NCI-H187 (cell line): Measurements from ENCODE around the gene SKAP2.

Source experiments
- DNase-seq, 2 experiments: peaks; one replicate each; lab custom pipeline; 2025; lab: John Stamatoyannopoulos, UW

The SKAP2 gene

GRCh38 chr7:26694713-26695112 lies 169.7 kb downstream of the SKAP2 start:
- DNase-seq, result no peak

DNA sequence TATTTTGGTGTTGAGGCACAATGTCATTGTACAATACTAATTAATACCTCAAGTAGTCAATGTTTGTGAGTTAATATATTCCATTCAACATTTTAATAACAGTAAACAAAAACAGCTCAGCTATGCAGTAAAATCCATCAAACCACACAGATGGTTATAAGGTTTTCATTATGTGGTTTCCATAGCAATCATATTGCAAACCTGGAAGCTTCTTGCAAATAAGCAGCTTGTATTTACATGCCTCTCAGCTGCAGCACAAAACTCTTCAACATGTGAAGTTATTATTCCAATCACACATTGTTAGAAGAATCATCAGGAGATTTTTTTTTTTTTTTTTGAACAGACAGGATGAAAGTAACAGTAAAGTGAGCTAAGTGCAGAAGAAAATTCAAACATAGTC lies 170.2 kb downstream of the SKAP2 start:
- DNase-seq, result no peak

GRCh38 chr7:26691886-26692285 lies 172.5 kb downstream of the SKAP2 start:
- DNase-seq, result no peak

GRCh38 chr7:26691406-26691805 lies 173.0 kb downstream of the SKAP2 start:
- no peak for DNase-seq

GRCh38 chr7:26690135-26690805 lies 174.1 kb downstream of the SKAP2 start:
- DNase-seq, result no peak

- DNase-seq, result no peak
Observed at GRCh38 chr7:26688936-26689506, 175.4 kb downstream of the SKAP2 start.

- no peak for DNase-seq
Observed at GRCh38 chr7:26688388-26688787, 176.0 kb downstream of the SKAP2 start.

- DNase-seq, result no peak
Observed at GRCh38 chr7:26687032-26687431, 177.4 kb downstream of the SKAP2 start.

DNA sequence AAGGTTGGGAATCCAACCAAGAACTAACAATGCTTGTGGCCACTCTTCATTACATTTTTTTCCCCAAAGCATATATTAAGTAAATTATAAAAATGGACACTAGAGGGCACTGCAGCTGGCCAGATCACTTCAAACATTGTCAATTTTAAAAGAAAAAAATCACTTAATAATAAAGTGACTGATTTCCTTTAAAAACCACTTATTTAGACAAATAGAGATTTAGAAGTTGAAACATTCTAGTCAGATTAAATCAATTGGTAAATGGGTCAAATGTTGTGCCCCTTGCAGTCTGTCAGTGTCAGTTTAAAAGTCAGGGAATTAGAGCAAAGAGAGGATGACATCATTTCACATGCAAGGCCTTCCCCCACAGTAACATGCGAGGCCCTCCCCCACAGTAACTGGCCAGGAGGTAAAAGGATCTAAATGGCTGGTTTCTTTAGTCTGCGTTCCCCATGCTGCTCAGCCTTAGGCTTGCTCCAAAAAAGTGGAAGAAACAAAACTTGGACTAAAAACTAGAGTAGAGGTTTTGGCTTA lies 177.9 kb downstream of the SKAP2 start:
- DNase-seq, result no peak

GRCh38 chr7:26685606-26686005 lies 178.8 kb downstream of the SKAP2 start:
- no peak for DNase-seq

- no peak for DNase-seq
Observed at GRCh38 chr7:26684447-26684846, 179.9 kb downstream of the SKAP2 start.

- no peak for DNase-seq
Observed at GRCh38 chr7:26683277-26683676, 181.1 kb downstream of the SKAP2 start.

DNA sequence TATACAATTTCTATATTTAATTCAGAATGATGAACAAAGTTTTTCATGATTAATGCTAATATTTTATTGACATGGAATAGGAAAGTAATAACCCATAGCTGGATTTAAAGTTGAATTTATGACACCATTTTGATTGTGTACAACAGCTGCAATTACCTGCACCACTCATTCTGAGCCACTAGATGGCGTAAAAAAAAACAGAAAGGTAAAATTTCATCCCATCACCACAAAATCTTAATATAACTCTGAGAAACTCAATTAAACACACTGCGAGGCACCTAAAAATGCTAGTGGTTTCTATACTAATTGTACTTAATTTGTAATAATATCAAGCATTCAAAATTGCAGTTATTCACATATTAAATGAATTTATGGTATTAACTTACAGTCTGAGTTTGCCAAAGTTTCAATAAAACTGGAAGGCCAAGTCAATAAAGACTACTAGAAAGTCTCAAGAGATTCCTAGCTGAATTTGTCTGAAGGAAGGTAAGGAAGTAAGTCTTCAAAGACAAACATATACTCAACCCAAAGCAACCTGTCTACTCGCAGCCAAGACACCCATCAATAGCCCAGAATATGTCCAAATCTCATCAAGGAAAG lies 182.5 kb downstream of the SKAP2 start:
- no peak for DNase-seq

DNA sequence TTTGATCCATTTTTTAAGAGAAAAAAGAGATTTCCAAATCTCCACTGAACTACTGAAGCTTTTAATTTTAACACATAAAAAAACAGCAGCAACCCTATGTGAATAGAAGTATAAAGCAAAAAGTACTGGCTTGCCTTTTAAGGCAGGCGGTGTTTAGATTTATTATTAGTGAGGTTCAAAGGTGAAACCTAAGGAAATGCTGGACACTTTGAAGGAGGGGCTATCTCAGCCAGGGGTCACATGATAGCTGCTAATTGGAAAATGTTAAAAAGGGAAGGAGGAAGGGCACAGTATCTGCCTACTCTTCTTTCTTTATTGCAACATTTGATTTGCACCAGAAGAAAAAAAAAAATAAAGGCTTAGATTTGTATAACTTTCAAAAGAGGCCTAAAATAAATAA lies 183.8 kb downstream of the SKAP2 start:
- no peak for DNase-seq

DNA sequence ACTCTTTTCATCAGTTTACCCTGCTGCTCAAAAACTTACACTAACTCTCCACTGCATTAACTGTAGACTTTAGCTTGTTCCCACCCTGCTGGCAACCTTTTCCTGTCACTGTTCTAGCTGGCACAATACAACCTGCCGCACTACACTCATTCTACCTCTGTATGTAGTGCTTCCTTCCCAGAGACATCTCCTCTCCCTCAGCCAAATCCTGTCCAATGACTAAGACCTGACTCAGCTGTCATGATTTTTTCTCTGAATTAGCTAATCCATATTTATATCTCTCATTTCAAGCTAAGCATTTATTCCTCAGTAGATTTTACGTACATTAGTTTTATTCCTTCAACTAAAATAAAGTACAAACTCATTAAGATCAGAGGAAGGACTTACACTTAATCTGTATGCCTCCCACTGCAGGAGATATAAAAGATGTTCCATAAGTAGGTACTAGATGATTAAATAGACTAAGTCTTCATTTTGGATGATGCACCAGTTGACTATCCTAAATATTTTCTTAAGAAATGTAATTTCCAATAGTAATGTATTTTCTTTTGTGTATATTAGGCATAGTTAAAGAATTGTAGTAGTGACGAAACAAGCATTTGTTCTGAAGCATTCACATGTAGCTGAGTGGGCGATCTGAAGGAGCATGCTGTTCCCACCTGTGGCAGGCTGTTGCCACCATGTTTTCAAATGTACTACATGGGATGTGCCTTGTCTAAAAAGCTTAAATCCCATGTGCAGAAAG lies 189.1 kb downstream of the SKAP2 start:
- no peak for DNase-seq

DNA sequence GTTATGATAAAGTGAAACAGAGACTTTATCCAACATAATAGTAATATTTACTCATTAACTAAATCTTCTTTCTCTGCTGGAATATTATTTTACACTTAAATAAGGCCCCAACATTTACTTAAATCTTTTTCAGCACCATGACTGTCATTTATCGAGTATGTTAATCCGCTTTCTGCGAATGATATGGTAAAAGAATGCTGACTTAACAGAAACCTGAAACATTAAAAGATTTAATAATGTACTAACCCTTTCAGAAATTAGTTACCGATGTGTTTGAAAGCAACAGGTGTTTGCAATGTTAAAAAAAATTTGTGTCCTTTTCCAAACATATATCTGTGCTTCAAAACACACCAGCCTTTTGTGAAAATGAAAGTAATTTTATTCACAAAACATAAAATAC lies 190.5 kb downstream of the SKAP2 start:
- DNase-seq, result no peak

DNA sequence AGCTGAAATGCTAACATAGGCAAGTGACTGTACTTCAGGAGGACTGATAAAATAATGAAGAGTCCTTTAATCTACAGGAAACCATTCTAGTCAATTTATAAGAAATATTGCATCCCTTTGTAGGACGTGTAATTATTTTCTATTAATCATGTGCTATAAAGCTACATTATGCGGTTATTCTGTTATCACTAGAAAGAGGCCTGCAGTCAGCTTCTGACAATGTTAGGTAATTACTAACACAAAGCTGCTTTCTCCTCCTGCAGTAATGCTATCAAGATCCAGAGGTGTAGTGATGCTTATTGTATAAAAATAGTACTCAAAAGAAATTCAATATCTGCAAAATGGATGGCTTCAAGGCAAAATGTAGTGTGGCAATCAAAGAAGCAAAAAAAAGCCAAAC lies 191.1 kb downstream of the SKAP2 start:
- DNase-seq, result no peak

- DNase-seq, result no peak
Observed at GRCh38 chr7:26670841-26671240, 193.5 kb downstream of the SKAP2 start.

- no peak for DNase-seq
Observed at GRCh38 chr7:26670290-26670689, 194.1 kb downstream of the SKAP2 start.

DNA sequence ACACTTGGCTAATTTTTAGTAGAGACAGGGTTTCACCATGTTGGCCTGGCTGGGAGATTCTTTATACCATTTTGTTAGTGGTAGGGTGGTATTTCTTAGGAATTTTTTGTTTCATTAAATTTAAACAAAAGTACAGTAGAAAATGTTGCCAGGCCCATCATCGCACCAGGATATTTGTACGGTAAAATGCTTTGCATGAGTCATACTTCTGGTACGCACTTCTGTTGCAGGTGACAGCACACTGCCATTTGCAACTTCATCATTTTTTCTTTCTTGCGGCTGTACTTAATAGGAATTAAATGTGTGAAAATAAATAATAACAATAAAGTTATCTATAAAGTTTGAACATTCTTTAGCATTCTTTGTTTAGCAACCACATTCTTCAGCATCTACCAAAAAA lies 195.6 kb downstream of the SKAP2 start:
- no peak for DNase-seq

DNA sequence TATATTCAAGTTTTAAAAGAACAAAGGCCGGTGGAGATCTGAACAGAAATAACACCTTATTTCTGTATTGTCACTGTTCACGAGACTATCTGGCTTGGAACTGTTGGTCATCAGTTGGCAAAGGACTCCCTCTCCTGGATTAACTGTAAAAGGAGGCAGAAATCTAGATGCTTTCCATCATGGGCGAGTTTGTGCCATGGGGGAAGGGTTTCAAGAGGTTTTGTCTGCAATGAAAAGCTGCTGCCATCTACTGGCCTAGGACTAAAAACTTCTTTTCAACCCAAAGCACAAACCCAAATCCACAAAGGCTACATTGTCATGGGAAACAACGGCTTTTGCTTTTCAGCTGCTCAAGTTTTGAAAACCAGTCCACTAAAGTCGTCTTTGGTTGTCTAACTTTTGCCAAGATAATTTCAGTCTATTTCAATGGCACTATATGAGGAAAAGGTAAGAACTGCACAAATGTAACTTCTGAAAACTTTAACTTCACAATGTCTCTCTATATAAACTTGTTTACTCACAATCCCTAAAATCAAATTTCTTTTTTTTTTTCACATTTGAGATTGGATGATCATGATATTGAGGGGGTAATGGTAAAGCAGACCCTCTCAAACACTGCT lies 196.8 kb downstream of the SKAP2 start:
- peak; percentile 60 to 90 for DNase-seq

GRCh38 chr7:26664735-26665416 lies 199.5 kb downstream of the SKAP2 start:
- DNase-seq, result peak; percentile 8 to 22
